G401 (cell line): ENCODE measurements around the gene RGP1. TPM values are rescaled to one million over a fixed set of nuclear protein-coding genes. Genes with fewer than 3 reads are reported as not detected.

Experiments used
- DNase-seq: peaks from one replicate; pipeline ENCODE4 v3.0.0-alpha.2; 2015; ENCODE audit warnings: low spot score
- in situ Hi-C: cut with HindIII; loops from 2 replicates; pipeline ENCODE4 v1.10.0; 2016; ENCODE audit warnings: low sequenced_read_pairs, mixed read lengths
- total RNA-seq: library from RNA; depleted of rRNA; stranded (reverse); fragments of >200 nt; shearing (Covaris generic); gene quantifications from 2 replicates; pipeline ENCODE4 v1.2.3, GENCODE V29; 2014; rRNA removed

The RGP1 gene, protein sequence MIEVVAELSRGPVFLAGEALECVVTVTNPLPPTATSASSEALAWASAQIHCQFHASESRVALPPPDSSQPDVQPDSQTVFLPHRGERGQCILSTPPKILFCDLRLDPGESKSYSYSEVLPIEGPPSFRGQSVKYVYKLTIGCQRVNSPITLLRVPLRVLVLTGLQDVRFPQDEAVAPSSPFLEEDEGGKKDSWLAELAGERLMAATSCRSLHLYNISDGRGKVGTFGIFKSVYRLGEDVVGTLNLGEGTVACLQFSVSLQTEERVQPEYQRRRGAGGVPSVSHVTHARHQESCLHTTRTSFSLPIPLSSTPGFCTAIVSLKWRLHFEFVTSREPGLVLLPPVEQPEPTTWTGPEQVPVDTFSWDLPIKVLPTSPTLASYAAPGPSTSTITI
- total RNA-seq = 13.8 and 15.0 TPM in 2 replicates

DNA sequence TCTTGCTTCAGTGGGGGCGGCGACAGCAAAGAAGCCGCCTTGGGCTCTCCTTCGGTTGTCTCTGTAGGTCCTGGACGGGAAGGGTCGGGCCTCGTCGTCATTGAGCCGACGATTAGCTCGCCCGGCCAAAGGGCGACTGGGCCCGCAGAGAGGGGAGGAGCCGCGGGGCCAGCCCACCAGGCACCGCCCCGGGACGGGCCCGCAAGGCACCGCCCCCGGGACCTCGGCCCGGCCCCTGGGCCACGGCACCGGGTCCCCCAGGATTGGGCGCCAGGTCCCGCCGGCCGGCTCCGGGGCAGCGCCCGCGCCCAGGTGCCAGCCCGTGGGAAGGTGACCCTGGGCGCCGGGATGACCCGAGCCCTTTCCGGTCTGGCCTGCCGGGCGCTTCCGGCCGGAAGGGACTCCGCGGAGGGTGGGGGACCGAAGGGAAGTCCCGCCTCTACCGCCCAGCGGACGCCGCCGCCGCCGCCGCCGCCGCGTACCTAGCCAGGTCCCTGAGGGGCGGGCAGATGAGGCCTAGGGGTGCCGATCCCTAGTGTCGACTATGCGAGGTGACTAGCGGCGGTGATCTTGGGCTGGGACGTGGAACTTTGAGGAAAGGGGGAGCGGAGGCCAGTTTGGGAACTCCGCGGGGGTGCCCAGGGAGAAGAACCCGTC lies at the start of gene RGP1, which contains the start of gene GBA2:
Gene RGP1 (plus strand): TSS at position 430 of the 657 bp plus-strand sequence. CDS start 469 bp downstream, outside the sequence.
Gene GBA2 (minus strand): TSS at position 371 of the 657 bp plus-strand sequence. CDS start 524 bp downstream, outside the sequence.
- in situ Hi-C loops = no loop called here
- DNase-seq = peak; percentile 84

DNA sequence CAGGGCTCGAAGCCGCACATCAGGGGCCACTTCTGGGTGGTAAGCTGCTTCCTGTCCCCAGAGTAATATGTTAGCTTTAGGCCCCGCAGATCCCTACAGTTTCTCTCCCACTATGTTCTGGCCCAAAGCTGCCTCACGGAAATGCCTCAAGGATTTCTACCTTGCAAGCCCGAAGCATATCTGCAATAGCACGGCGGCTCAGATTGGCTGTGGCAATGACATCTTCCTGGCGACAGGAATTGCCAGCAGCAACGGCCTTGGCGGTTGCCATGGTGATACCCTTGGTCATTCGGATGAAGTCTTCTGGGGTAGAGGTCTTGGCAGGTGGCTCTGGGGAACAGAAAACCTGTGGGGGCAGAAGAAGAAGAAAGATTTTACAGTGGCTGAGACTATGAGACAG lies 49.1 kb upstream of the RGP1 start:
- no peak for DNase-seq
- in situ Hi-C loops = no loop called here

DNA sequence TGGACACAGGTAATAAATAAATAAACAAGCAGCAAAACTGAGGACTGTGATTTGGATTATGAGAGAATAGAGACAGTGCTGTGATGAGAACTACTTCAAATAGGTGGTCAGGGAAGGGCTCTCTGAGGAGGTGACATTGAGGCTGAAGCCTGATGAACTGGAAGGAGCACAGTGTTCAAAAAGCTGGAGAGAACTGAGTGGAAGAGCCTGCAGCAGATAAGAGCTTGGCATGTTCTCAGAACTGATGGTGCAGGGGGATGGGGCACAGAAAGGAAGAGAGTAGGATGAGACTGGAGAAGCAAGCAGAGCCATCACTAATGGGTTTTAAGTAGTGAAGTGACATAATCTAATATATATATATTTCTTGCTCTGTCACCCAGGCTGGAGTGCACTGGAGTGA lies 48.1 kb upstream of the RGP1 start:
- DNase-seq = no peak
- in situ Hi-C loops = no loop called here

DNA sequence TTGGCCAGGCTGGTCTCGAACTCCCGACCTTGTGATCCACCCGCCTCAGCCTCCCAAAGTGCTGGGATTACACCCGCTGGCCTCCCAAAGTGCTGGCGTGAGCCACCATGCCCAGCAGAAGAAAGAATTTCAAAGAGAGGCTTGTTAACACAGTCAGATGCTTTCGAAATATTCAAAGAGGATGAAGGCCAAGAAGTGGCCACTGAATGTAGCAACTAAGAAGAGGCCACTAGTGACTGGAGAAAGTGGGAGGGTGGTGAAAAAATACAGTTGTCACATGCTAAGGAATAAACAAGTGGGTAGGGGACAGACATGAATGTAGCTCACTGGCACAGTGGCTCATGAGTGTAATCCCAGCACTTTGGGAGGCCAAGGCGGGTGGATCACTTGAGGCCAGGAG lies 46.4 kb upstream of the RGP1 start:
- DNase-seq = no peak
- in situ Hi-C loops = no loop called here

DNA sequence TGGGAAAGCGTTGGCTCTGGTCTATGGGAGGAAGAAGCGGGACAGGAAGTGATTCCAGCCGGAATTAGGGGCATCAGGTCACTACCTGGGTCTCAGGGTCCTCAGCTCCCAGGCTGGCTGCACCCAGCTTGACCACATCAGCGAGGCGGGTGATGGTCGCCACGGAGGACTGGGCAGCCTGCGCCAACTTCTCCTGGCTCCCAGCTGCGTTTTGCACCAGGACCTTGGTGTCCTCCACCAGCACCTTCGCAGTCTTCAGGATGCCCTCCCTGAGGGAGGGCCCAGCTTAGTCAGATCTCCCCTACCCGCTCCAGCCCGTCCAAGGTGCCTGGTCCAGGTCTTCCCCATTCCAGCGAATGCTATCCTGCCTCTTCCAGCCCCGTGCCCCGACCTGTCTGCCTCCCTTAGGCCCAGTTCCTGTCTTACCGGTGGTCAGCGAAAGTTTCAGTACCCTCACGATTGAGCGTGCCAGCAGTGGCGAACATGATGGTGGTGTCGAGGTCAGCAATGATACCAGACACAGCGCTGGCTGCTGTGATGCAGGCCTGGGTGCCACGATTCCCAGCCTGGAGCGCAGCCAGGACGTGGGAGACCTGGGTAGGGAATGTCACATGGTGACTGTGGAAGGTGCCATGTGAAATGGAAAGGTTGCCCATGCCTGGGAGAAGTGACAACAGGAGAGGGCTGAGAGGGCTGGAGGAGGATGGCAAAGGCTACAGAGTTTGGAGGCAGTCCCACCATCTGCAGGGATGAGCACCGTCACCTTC lies 45.0 kb upstream of the RGP1 start:
- DNase-seq = no peak
- in situ Hi-C loops = no loop called here

DNA sequence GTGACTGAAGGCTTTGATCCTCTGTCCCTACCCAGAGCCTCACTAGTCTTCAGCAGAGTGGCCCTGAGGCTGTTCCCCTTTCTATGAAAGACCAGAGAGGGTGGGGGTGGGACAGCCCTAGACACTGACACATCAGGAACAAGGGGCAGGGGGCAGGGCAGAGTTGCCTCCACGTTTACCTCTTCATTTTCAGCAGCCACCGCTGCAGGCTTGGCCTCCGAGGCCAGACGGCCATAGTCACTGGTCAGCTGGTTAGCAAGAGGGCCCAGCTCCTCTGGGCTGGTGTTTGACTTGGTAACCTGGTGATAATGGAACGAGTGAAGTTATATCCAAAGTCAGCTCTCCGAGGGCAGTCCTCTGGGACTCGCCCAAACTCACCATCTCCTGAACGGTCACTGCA lies 43.7 kb upstream of the RGP1 start:
- in situ Hi-C loops = no loop called here
- DNase-seq = no peak

DNA sequence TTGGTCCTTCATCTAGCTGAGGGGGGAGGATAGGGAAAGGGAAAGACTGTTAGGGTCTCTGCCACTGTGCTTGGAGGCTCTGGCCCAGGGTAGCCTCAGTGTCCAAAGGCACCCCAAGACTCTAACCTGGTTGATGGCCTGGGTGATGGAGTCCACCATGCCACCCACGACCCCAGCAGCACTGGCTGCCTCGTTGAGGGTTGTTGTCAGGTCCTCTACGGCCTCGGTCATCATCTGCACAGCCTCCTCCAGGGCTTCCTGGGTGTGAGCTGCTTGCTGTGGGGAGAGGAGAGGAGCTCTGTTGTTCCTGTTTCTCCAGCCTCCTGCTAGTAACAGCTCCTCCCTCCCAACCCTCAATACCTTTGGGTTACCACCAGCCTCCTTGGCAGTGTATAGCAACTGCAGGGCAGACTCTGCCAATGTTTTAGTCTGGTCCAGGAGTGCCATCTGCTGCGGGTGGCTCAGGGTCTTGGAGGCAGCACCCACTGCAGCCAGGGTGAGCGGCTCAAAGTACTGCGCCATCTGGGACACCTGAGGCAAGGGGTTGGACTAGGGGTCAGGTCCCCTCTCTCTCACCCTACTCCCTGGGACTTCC lies 43.2 kb upstream of the RGP1 start:
- peak; percentile 93 for DNase-seq
- in situ Hi-C loops = no loop called here

DNA sequence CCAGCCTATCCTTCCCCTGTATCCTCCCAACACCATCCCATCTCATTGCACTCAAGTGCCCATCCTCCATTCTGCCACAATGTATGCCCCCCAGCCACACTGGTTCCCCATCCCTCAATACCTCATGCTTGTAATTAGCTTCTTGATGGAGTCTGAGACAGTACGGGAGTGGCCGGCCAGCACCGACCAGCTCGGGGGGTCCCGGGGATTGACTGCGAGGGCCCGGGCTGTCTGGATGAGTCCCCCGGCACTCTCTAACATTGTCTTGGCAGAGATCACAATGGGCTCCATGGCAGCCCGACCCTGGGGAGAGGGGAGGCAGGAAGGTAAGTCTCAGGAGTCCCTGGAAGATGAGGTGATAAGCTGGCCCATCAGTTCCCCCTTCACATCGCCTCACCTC lies 42.1 kb upstream of the RGP1 start:
- in situ Hi-C loops = no loop called here
- DNase-seq = no peak

DNA sequence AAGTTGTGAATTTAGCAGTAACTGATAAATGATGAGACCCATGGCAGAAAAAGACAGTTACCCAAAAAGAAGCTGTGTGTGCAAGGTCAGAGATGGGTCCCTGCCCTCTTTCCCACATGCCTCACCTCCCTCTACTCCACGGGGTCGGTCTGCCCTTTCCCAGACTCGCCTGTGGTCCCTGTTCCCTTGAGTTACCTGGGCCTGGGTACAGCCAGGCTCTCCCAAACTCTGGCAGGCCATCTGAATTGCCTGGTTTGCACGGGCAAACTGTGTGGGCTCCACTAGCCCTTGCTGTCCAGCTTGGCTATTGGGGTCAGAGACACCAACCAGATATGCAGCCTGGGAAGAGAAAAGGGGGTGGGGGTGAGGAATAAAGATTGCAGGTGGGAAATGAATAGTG lies 40.9 kb upstream of the RGP1 start:
- no peak for DNase-seq
- in situ Hi-C loops = no loop called here

DNA sequence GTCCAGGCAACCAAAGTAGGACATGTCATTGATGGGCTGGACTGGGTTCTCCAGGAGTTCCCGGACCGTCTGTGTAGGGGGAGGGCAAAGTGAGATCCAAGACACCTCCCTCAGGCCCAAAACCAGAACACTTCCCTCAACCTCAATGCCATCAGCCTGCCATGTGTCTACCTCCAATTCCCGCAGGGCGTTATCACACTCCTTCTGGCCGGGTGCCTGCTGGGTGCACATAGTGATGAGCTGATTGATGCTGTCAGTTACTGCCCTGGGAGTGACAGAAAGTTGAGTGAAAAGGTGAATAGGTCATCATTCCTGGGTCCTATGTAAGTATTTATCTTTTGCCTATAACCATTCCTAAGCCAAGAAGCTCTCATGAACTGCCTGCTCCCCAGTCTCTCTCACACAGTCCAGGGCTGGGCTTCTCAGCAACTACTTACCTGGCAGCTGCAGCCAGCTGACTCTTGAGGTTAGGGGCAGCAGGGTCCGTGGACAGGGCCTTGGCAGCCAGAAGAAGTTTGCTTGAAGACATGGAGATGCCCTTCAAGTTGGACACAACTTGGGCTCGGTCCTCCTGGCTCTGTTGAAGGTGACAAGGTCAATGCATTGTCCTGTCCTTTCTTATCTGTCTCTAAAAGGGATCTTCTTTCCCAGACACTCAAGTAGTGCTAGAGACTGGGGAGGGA lies 38.1 kb upstream of the RGP1 start:
- DNase-seq = no peak
- in situ Hi-C loops = no loop called here

DNA sequence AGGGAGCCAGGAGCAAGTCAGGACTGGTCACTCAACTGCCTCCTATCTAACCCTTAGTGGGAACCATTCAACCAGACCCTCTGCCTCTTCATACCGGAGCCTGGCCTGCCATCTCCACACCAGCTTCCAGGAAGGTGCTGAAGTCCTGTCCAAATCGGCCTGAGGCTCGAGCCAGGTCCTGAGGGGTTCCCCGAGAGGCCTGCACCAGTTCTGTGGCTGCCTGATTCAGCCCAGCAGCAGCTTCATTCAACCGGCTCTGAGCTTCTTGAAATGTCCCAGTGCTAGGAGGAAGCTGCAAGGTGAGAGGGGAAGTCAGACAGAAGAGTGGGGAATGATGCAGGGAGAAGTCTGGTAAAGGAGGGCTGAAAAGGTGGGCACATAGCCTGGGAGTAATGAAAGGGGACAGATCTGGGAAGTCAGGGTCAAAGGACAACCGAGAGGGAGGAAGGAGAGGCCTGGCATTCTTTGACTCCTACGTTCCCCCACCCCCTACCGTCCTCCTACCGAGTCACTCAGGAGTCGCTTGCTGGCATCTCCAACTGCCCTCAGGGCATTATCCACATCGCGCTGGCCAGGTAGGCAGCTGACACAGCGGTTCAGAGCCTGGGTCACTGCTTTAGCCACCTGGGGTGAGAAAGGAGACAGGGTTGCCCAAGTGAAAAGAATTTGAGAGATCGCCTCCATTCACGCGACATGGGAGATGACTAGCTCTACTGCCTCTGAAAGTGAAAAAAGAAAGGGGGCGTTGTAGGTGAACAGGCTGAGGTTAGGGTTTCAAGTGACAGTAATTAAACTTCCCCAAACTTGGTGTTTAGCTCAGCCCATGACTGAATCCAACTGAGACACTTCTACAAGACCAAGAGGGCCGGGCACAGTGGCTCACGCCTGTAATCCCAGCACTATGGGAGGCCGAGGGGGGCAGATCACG lies 37.3 kb upstream of the RGP1 start:
- DNase-seq = no peak
- in situ Hi-C loops = no loop called here

DNA sequence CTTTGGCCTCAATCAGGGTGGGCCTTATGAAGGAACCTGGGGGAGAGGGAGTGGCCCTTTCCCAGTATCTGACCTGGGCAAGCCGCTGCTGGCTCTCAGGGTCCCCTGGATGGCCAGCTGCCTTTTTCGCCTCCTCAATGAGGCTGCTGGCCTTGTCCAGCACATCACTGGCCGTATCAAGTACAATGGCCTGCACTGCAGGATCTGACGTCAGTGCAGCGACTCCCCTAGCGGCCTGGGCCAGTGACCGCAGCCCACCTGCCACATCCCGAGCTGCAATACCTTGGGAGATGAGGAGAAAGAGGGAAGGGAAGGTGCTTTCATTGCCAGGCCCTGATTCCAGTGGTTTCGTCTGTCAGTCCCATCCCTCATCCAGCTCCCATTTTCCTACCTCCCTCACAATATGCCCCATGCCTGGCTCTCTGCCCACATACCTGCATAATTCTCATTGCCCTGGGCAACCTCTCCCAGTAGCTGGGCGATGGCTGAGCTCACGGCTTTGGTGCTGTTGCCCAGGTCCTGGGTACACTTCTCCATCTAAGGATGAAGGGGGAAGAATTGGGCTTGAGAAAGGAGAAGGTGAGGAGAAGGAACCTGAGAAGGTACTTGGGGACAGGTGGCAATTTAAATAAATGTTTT lies 36.2 kb upstream of the RGP1 start:
- DNase-seq = no peak
- in situ Hi-C loops = no loop called here

DNA sequence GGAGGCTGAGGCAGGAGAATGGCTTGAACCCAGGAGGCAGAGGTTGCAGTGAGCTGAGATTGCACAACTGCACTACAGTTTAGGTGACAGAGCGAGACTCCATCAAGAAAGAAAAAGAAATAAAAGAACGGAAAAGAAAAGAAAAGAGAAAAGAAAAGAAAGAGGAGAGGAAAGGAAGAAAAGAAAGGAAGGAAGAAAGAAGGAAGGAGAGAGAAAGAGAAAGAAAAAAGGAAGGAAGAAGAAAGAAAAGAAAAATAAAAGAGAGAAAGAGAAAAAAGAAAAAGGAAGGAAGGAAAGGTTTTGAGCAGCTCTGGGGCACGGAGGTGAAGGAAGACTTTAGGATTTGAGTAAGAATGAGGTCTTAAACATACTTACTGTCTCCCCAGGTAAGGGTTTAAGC lies 35.5 kb upstream of the RGP1 start:
- in situ Hi-C loops = no loop called here
- no peak for DNase-seq

DNA sequence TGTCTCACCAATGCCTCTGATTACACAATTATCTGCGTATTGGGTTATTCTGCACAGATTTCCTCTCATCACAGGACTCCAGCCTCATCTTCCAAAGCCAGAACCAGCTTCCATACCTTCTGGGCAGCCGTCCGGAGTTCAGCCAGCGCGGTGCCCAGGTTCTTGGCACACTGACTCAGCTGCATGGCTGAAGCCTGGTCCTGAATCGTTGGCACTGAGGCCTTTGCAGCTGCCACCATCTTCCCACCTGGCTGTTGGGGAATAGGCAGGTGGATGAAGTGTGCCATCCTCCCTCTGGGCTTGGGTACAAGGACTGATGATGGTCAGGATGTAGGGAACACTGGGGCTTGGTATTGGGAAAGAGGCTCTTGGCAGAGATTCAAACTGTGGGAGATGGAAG lies 35.0 kb upstream of the RGP1 start:
- peak; percentile 77 for DNase-seq
- in situ Hi-C loops = no loop called here

DNA sequence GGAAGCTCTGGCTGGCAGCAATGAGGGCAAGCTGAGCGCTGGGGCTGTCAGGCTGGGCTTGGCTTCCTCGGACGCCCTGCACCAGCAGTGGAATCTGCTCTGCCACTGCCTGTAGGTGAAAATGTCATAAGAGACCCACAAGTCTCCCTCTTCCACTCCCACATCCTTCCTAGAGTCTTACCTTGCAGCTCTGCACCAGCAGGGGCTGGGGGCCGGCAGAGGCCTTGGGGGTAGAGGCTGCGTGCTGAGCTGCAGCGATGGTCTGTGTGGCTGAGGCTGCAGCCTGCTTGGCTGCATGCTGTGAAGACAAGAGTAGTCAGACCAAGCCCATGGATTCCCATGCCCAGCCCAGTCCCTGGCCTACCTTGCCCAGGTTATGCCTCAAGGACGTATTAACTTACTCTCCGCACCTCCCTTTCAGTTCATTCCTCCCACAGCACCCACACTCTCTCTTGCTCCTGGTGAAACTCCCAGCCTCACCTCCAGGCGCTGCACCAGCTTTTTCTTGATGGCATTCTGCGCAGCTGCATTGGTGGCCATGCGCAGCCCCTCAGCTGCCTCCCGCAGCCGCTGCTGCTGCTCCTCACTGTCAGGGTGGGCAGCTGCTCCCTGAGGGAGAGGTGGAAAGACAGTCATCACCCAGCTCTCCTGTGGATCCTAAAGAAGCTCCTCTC lies 34.4 kb upstream of the RGP1 start:
- in situ Hi-C loops = no loop called here
- no peak for DNase-seq

DNA sequence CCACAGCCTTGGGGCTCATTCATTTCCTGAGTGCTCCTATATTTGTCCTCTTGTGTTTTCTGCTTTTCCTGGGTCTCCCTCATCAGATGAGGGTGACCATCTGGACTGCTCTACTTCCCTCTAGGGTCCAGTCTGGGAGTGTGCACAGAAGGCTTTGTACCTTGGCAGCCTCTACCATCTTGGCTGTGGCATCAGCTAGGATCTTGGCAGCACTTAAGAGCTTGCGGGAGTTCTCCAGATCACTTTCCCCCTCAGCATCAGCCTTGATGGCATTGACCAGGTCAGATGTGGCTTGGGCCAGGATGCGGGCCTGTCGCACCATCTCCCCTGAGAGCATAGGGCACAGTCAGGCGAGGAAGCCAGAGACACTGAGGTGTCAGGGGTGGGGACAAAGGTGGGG lies 32.9 kb upstream of the RGP1 start:
- in situ Hi-C loops = no loop called here

More for the DNA sequence above, 32.9 kb upstream of the RGP1 start:
- DNase-seq = peak; percentile 96
